ENCODE results near the gene PTPRT.

PTPRT gene

GRCh38 chr20:42982218-42982617 is 207.5 kb downstream of the PTPRT start:
- TF ChIP-seq TCF12 (IDR thresholded peaks at IDR 0.05; ENCODE audit: low read depth), result no peak
- no peak for TF ChIP-seq FOXM1 (IDR thresholded peaks at IDR 0.05; ENCODE audit: borderline replicate concordance, low read depth)
- TF ChIP-seq YY1 (IDR thresholded peaks at IDR 0.05; ENCODE audit: low read depth), result no peak
- no peak for TF ChIP-seq TEAD4 (IDR thresholded peaks at IDR 0.05)

GRCh38 chr20:42981253-42981652 is 208.5 kb downstream of the PTPRT start:
- no peak for TF ChIP-seq CEBPB (IDR thresholded peaks at IDR 0.05)
- no peak for TF ChIP-seq NFIC (IDR thresholded peaks at IDR 0.05)
- no peak for TF ChIP-seq RAD21 (IDR thresholded peaks at IDR 0.05; ENCODE audit: low read depth)
- TF ChIP-seq REST (IDR thresholded peaks at IDR 0.05; ENCODE audit: low read depth), result no peak
- TF ChIP-seq TEAD4 (IDR thresholded peaks at IDR 0.05), result no peak
- TF ChIP-seq TAF1 (IDR thresholded peaks at IDR 0.05; ENCODE audit: low read depth), result no peak
- TF ChIP-seq EP300 (IDR thresholded peaks at IDR 0.05; ENCODE audit: borderline replicate concordance), result no peak
- no peak for TF ChIP-seq EGR1 (IDR thresholded peaks at IDR 0.05)
- TF ChIP-seq ZBTB7A (IDR thresholded peaks at IDR 0.05; ENCODE audit: low read depth), result no peak
- no peak for TF ChIP-seq MAX (IDR thresholded peaks at IDR 0.05)
- no peak for TF ChIP-seq TCF12 (IDR thresholded peaks at IDR 0.05; ENCODE audit: low read depth)
- TF ChIP-seq YY1 (IDR thresholded peaks at IDR 0.05; ENCODE audit: low read depth), result no peak
- TF ChIP-seq USF1 (IDR thresholded peaks at IDR 0.05), result no peak
- no peak for TF ChIP-seq FOXM1 (IDR thresholded peaks at IDR 0.05; ENCODE audit: borderline replicate concordance, low read depth)
- TF ChIP-seq CREB1 (IDR thresholded peaks at IDR 0.05; ENCODE audit: low read depth), result no peak

GRCh38 chr20:42979720-42980119 is 210.0 kb downstream of the PTPRT start:
- TF ChIP-seq TCF12 (IDR thresholded peaks at IDR 0.05; ENCODE audit: low read depth) (no peak), NFIC (IDR thresholded peaks at IDR 0.05) (no peak), CEBPB (IDR thresholded peaks at IDR 0.05) (no peak), RAD21 (IDR thresholded peaks at IDR 0.05; ENCODE audit: low read depth) (no peak), EGR1 (IDR thresholded peaks at IDR 0.05) (no peak), ZBTB7A (IDR thresholded peaks at IDR 0.05; ENCODE audit: low read depth) (no peak), EP300 (IDR thresholded peaks at IDR 0.05; ENCODE audit: borderline replicate concordance) (no peak), REST (IDR thresholded peaks at IDR 0.05; ENCODE audit: low read depth) (no peak), FOXM1 (IDR thresholded peaks at IDR 0.05; ENCODE audit: borderline replicate concordance, low read depth) (no peak), MAX (IDR thresholded peaks at IDR 0.05) (no peak)

GRCh38 chr20:42978184-42978974 is 211.3 kb downstream of the PTPRT start:
- TF ChIP-seq USF1 (IDR thresholded peaks at IDR 0.05) (no peak), REST (IDR thresholded peaks at IDR 0.05; ENCODE audit: low read depth) (no peak), EGR1 (IDR thresholded peaks at IDR 0.05) (no peak), FOXM1 (IDR thresholded peaks at IDR 0.05; ENCODE audit: borderline replicate concordance, low read depth) (no peak), RAD21 (IDR thresholded peaks at IDR 0.05; ENCODE audit: low read depth) (no peak), TCF12 (IDR thresholded peaks at IDR 0.05; ENCODE audit: low read depth) (no peak), TEAD4 (IDR thresholded peaks at IDR 0.05) (no peak), TAF1 (IDR thresholded peaks at IDR 0.05; ENCODE audit: low read depth) (no peak), MAX (IDR thresholded peaks at IDR 0.05) (no peak), CEBPB (IDR thresholded peaks at IDR 0.05) (no peak), NFIC (IDR thresholded peaks at IDR 0.05) (no peak), EP300 (IDR thresholded peaks at IDR 0.05; ENCODE audit: borderline replicate concordance) (no peak), YY1 (IDR thresholded peaks at IDR 0.05; ENCODE audit: low read depth) (no peak), CREB1 (IDR thresholded peaks at IDR 0.05; ENCODE audit: low read depth) (no peak), ZBTB7A (IDR thresholded peaks at IDR 0.05; ENCODE audit: low read depth) (no peak)

Measured in Ishikawa (cell line).